ENCODE results near the gene CCDC192.

CCDC192 gene

DNA sequence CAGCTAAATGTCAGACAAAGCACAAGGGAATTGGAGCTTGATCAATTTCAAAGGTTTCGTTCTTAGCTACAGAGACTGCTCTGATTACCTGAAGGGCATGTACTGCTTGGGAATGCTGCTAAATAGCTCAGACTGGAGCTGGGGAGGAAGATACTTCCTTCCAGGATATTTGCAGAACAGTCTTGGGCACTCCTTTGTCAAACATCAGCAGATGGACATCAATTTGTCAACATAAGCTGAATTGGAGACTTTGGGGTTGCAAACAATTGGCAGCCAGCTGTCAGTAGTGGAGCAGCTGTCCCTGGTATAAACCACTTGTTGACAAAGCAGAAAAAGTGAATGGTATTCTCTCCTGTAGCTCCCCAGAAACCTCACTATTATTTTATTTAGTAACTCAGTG, 182.0 kb downstream of the CCDC192 start:
- DNase-seq (ENCODE audit: low spot score), result no peak

- DNase-seq (ENCODE audit: low spot score), result no peak
Measured at GRCh38 chr5:127886081-127886480, 182.9 kb downstream of the CCDC192 start.

GRCh38 chr5:127887282-127887681, 184.1 kb downstream of the CCDC192 start:
- no peak for DNase-seq (ENCODE audit: low spot score)

GRCh38 chr5:127891942-127892341, 188.8 kb downstream of the CCDC192 start:
- DNase-seq (ENCODE audit: low spot score), result no peak

DNA sequence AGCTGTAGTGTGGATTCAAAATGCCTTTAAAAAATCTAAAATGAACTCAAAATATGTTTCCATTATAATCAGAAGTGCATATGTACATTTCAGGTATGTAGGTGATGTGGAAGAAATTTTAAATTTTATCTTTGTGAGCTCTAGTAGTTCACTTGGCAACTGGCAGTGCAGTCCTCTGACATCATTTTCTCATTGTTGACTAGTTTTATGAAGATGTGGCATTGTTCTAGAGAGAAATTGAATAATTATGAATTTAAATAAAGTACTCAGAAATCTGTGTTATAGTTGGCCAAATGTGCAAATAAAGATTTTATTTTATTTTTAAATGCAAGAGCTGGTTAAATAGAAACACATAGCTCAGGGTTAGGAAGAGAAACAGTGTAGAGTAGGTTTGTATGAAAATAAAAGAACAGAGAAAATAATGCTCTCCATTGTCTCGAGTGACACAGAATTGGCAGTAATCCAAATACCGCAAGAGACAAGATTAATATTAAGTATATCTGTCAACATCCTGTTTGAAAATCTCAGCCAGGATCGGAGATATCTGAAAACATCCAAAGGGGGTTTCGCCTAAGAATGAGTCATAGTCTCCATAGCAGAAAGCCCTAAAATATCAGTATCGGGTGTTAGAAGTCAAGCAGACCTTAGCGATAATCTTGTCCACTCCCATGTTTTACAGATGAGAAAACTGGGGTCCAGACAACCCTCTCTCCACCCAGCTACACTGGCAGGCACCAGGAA, 189.4 kb downstream of the CCDC192 start:
- DNase-seq (ENCODE audit: low spot score), result peak; percentile 55

DNA sequence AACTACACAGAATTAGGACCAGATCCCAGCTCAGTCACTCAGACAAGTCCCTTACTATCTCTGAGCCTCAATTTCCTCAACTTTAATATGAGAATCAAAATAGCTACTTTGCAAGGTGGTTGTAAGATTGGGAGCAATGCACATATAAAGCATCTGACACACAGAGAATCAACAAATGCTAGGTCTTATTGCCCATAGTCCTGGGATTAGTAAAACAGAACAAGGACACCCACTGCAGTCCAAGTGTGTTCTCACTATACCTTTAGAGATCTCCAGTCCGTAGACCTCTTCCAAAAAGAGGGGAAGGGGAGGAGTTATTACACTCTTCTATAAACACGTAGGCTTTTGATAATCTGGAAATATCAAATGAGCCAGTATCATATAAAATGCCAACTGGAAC, 190.0 kb downstream of the CCDC192 start:
- no peak for DNase-seq (ENCODE audit: low spot score)

GRCh38 chr5:127894461-127894860, 191.3 kb downstream of the CCDC192 start:
- DNase-seq (ENCODE audit: low spot score), result no peak

DNA sequence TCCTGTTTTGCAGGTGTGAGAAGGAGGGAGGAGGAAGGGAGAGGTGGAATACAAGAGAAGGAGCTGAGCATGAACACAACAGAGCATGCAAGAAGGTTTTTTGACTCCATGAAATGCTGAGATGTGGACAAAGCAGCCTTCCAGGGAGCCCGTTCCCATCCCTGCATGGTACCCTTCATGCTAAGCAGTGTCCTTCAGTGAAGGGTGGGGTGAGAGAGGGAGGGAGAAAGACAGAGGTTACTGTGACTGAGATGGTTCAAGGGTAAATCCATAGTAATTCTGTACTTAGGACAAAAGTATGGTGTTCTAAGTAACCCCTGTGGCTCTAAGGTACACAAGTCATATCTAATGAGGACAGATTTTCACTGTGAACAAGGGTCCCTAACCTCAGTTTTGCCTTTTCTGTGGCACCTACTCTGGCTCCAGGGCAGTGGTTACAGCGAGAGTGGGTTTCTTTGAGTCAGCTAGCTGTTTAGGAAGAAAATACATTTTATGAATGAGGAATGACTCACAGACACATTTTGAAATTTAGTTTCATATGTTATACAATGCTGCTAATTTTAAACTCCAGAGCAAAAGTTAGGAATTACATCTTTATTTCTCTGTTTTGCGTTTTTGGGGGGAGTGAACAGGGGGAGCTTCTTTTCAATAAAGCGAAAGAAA, 195.5 kb downstream of the CCDC192 start:
- no peak for DNase-seq (ENCODE audit: low spot score)

DNA sequence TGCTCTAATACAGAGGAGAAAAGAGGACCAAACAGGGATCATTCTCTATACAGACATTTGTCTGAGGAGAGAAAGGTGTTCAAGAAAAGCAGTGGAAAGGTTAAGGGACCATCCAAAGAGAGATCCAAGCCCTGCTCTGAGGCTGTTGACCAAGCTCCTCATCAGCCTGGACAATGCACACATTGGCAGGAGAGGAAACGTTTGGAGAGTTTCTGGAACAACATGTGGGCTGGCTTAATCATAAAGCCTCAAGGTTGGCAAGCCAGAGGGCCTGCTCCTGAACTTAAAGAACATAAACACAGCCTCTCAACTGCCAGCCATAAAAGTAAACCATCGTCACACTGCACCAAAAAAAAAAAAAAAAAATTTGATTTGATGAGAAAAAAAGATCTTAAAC, 196.0 kb downstream of the CCDC192 start:
- DNase-seq (ENCODE audit: low spot score), result no peak

DNA sequence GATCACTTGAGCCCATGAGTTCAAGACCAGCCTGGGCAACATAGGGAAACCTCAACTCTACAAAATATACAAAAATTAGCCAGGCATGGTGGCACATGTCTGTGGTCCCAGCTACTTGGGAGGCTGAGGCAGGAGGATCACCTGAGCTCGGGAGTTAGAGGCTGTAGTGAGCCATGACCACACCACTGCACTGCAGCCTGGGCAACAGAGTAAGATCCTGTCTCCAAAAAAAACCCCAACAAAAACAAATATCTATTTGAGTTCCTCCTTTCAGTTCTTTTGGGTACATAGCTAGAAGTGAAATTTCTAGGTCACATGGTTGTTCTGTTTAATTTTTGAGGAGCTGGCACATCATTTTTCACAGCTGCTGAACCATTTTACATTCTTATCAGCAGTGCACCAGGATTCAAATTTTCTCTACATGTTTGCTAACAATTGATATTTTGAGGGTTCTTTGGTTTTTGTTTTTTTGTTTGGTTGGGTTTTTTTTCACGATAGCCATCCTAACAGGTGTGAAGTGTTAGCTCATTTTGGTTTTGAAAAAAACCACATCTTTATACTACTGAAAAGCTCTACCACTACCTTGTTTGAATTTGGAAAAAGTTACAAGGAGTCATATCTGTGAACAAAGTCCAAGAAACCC, 203.5 kb downstream of the CCDC192 start:
- no peak for DNase-seq (ENCODE audit: low spot score)

- DNase-seq (ENCODE audit: low spot score), result no peak
Measured at GRCh38 chr5:127907907-127908306, 204.7 kb downstream of the CCDC192 start.

DNA sequence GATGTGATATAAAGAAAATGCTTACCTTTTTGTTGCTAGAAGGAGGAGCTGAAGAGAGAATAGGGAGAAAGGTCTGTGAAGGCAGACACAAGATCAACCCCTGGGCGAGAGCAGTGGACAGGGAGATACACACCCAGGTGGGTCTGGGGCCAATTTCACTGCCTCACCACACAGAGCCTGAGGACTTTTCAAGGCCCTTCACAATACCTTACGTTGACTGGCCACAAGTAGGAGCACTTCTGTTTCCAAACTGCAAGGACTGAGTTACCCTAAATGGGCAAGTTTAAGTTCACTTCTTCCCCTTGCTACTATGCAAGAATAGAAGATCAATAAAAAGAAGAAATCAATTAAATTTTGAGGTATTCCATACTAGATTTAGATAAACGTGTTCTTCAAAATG, 205.9 kb downstream of the CCDC192 start:
- no peak for DNase-seq (ENCODE audit: low spot score)

DNA sequence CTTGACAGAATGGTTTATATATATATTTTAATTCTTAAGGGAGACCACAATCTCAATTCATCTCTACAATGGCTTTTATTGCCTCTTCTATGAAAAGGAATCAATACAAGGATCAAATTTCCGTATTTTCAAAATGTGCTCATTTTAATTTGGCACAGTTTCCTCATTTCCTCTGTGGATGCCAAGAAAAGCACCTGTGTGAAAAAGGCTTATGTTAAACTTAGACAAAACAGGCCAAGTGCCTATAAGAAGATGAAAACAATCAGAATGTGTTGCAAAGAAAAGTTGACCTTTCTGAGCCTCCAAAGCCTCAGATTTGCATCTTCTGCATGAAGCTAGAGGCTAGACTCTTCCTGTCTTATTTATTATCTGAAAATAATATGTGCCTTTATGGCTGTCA, 206.6 kb downstream of the CCDC192 start:
- DNase-seq (ENCODE audit: low spot score), result no peak

DNA sequence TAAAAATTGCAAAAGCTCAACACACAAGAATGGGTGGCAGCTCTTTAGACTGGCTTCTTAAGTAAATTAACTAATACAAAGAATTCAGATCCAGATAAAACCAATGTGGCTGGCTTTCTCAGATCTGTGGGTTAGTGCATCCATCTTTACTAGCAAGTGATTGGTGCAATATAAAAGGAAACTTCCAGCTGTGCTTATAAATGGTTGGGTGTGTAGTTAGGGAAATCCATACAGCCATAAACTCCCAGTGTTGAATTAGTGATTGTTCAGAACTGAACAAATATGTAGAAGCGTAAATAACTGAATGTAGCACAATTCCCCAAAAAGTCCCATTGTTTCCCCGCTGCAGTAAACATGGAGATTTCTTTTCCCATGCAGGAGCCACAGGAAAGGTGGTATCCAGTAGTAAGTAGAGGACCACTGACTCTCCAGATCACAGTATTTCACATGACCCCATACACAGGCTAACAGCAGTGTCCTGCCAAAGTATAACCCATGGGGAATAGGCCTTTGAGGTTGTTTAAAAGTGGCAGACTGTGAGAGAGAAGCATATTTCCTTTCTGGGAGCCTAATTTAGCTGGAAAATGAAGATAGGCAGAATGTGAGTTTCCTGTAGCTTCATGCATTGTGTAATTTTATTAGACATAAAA, 207.2 kb downstream of the CCDC192 start:
- DNase-seq (ENCODE audit: low spot score), result no peak

- DNase-seq (ENCODE audit: low spot score), result no peak
Measured at GRCh38 chr5:127911619-127912018, 208.4 kb downstream of the CCDC192 start.

- no peak for DNase-seq (ENCODE audit: low spot score)
Measured at GRCh38 chr5:127912411-127912810, 209.2 kb downstream of the CCDC192 start.

DNA sequence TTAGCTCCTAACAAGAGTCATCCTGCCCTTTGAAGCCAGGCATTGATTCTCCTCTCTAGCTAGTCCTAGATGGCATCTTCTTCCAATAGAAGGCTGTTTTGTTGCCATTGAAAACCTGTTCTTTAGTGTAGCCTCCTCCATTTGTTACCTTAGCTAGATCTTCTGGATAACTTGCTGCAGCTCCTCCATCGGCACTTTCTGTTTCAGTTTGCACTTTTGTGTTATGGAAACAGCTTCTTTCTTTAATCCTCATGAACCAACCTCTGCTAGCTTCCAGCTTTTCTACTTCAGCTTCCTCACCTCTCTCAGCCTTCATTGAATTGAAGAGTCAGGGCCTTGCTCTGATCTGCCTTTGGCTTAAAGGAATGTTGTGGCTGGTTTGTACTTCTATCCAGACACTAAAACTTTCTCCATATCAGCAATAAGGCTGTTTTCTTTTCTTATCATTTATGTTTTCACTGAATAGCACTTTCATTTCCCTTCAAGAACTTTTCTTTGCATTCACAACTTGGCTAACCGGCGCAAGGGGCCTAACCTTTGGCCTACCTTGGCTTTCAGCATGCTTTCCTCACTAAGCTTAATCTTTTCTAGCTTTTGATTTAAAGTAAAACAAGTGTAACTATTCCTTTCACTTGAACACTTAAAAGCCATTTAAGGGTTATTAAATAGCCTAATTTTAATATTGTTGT, 213.8 kb downstream of the CCDC192 start:
- no peak for DNase-seq (ENCODE audit: low spot score)

DNA sequence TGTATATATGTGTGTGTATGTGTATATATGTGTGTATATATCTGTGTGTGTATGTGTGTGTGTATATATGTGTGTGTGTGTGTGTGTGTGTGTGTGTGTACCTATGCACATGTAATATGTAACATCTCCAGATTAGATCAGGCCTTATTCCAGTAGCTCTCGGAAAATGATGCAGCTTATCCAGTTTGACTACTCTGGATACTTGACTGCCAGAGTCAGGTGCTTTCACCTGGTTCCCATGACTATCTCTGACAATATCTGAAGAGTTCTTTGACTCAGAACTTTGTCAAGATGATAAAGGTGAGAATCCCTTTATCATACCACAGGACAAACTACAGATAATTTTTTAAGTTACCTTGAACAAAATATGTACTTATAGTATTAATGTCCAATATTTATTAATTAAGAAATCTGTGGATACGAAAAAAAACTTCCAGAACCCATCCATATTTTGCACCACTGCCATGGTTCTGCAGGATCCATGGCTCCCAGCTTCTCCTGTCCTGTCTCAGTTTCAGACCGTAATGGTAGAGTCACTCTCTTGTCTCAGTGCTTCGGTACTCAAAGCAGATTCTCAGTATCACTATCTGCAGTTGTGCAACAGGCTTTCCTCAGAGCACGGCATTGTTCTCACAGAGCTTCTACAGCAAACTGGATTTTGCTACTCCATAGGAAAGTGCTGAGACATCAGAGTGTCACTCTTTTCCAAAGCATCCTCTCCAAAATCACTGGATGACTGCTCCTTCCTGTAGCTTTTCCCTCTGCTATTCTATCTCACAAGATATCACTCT, 216.0 kb downstream of the CCDC192 start:
- DNase-seq (ENCODE audit: low spot score), result no peak

GRCh38 chr5:127919818-127920217, 216.6 kb downstream of the CCDC192 start:
- DNase-seq (ENCODE audit: low spot score), result no peak

- DNase-seq (ENCODE audit: low spot score), result no peak
Measured at GRCh38 chr5:127920936-127921335, 217.7 kb downstream of the CCDC192 start.

GRCh38 chr5:127922603-127923002, 219.4 kb downstream of the CCDC192 start:
- DNase-seq (ENCODE audit: low spot score), result no peak

All from CD4-positive, alpha-beta T cell treated with Interleukin-2 at 100 ng/mL for 4 hours (primary cell).